Esophagus squamous epithelium (tissue), 5 donors: ENCODE measurements around the gene ADAMTS15. TPM values are rescaled to one million over a fixed set of nuclear protein-coding genes. Genes with fewer than 3 reads are reported as not detected.

Source experiments
- DNase-seq: peaks from one replicate; lab custom pipeline; 2025; lab: John Stamatoyannopoulos, UW
- H3K27ac ChIP-seq, 4 donors: fragments of 200-600 bp; sonication (generic); one replicate each; pipeline ENCODE4 v1.5.1; 2016 to 2019; ENCODE audit warnings: mild to moderate bottlenecking in 1 of 4
- H3K27me3 ChIP-seq, 4 donors: fragments of 200-600 bp; sonication (generic); 1 replicate in 3 of 4; 2 replicates in 1 of 4; pipeline versions ENCODE4 v1.5.1 to v1.6.0; 2017 to 2021; ENCODE audit warnings: antibody characterized with exemption in 1 of 4
- H3K36me3 ChIP-seq, 3 donors: fragments of 200-600 bp; sonication (generic); one replicate each; pipeline ENCODE4 v1.5.1; 2016 to 2019
- H3K4me1 ChIP-seq, 3 donors: fragments of 200-600 bp; sonication (generic); one replicate each; pipeline ENCODE4 v1.5.1; 2017 to 2019
- H3K4me3 ChIP-seq, 4 donors: fragments of 200-600 bp; sonication (generic); 1 replicate in 3 of 4; 2 replicates in 1 of 4; pipeline ENCODE4 v1.5.1; 2016 to 2019; ENCODE audit warnings: mild to moderate bottlenecking in 2 of 4, moderate library complexity in 1 of 4
- H3K9me3 ChIP-seq, 3 donors: fragments of 200-600 bp; sonication (generic); one replicate each; pipeline ENCODE4 v1.5.1; 2016 to 2019
- CTCF ChIP-seq, 6 experiments: fragments of 450-650 bp in 4 of 6; fragments of 200-600 bp in 2 of 6; sonication (generic) in 2 of 6; IDR thresholded peaks; one replicate each; pipeline ENCODE4 v1.5.1; 2016 to 2019; ENCODE audit warnings: antibody characterized with exemption in 6 of 6, mild to moderate bottlenecking in 4 of 6, moderate library complexity in 4 of 6
- POLR2A ChIP-seq, 4 donors: fragments of 450-650 bp; IDR thresholded peaks; one replicate each; pipeline ENCODE4 v1.6.1; 2017; ENCODE audit warnings: antibody characterized with exemption in 4 of 4, mild to moderate bottlenecking in 4 of 4, moderate library complexity in 3 of 4
- WGBS, 2 donors: methylation state at CpG; one replicate each; pipeline ENCODE4 v1.1.5; 2018; 5-methylcytosine and 5-hydroxymethylcytosine counted together
- intact Hi-C: fragments of 100-400 bp; cut with DNase I; formaldehyde crosslinking; loops from one replicate; pipeline ENCODE4 v1.15.0; 2022
- total RNA-seq, 4 donors: library from RNA; depleted of rRNA; stranded (reverse); fragments of >200 nt; gene quantifications; one replicate each; pipeline ENCODE4 v1.1.0, GENCODE V29; 2016
- donor health status: DM: yes; HTN: yes; CAD: no.

ADAMTS15 gene
- total RNA-seq, 4 donors from 2014 or later = 0.11 to 5.7 (median 2.1) TPM

GRCh38 chr11:130476922-130477491 lies 28.6 kb downstream of the ADAMTS15 start:
- WGBS, 2 donors = 76 to 78% methylated on average over 16 of the region's 16 CpGs
- Histone ChIP-seq H3K9me3 (no peaks in the 10 kb centered on the region), H3K4me3 (no peak overlapping the region), H3K36me3 (peaks cover 0 to 26% (median 0%) of the 10 kb centered on the region in 3 donors), H3K27me3 (no peaks in the 10 kb centered on the region), H3K4me1 (peaks cover 0 to 40% (median 18%) of the 10 kb centered on the region in 3 donors), H3K27ac (peak overlapping the region; percentile 59 to 89 (median 68))
- intact Hi-C loops = no loop called here
- TF ChIP-seq POLR2A (IDR thresholded peaks at IDR 0.05) = no peak
- no peak for TF ChIP-seq CTCF (IDR thresholded peaks at IDR 0.05)
- DNase-seq = no peak

GRCh38 chr11:130477586-130478203 lies 29.2 kb downstream of the ADAMTS15 start:
- H3K9me3 ChIP-seq = no peaks in the 10 kb centered on the region
- peaks cover 0 to 40% (median 18%) of the 10 kb centered on the region in 3 donors for H3K4me1 ChIP-seq
- peak overlapping the region; percentile 59 to 89 (median 68) for H3K27ac ChIP-seq
- intact Hi-C loops = no loop called here
- 67 to 87% methylated on average over 3 to 5 of the region's 6 CpGs for WGBS, 2 donors
- peaks cover 0 to 19% (median 0%) of the 10 kb centered on the region in 3 donors for H3K36me3 ChIP-seq
- TF ChIP-seq POLR2A (IDR thresholded peaks at IDR 0.05) (no peak), CTCF (IDR thresholded peaks at IDR 0.05) (no peak)
- no peak overlapping the region for H3K4me3 ChIP-seq
- H3K27me3 ChIP-seq = no peaks in the 10 kb centered on the region
- no peak for DNase-seq

- Histone ChIP-seq H3K4me3 (no peak overlapping the region), H3K4me1 (peaks cover 0 to 40% (median 18%) of the 10 kb centered on the region in 3 donors), H3K27ac (peak overlapping the region; percentile 59 to 89 (median 68)), H3K9me3 (no peaks in the 10 kb centered on the region), H3K27me3 (no peaks in the 10 kb centered on the region), H3K36me3 (peaks cover 0 to 13% (median 0%) of the 10 kb centered on the region in 3 donors)
- DNase-seq = no peak
- WGBS, 2 donors = 27 to 30% methylated on average over 4 of the region's 10 CpGs
- intact Hi-C loops = no loop called here
- no peak for TF ChIP-seq POLR2A (IDR thresholded peaks at IDR 0.05)
- no peak for TF ChIP-seq CTCF (IDR thresholded peaks at IDR 0.05)
Observed at GRCh38 chr11:130478204-130478701, 29.8 kb downstream of the ADAMTS15 start.

GRCh38 chr11:130478881-130479280 lies 30.4 kb downstream of the ADAMTS15 start:
- WGBS, 2 donors = 69 to 93% methylated on average over 4 of the region's 4 CpGs
- no peak for DNase-seq

More at GRCh38 chr11:130478881-130479280, 30.4 kb downstream of the ADAMTS15 start:
- Histone ChIP-seq H3K9me3 (no peaks in the 10 kb centered on the region), H3K4me1 (peaks cover 0 to 40% (median 18%) of the 10 kb centered on the region in 3 donors), H3K27ac (peak overlapping the region; percentile 59 to 89 (median 68)), H3K27me3 (no peaks in the 10 kb centered on the region), H3K36me3 (peaks cover 0 to 7% (median 0%) of the 10 kb centered on the region in 3 donors), H3K4me3 (no peak overlapping the region)
- intact Hi-C loops = no loop called here
- no peak for TF ChIP-seq POLR2A (IDR thresholded peaks at IDR 0.05)
- no peak for TF ChIP-seq CTCF (IDR thresholded peaks at IDR 0.05)
